Activated CD4-positive, alpha-beta T cell treated with anti-CD3 and anti-CD28 coated beads, Interleukin-2, amount 50 U/mL, for 1 hour (primary cell): ENCODE data around the gene JUND.

Source experiments
- DNase-seq: peaks from one replicate; pipeline ENCODE4 v3.0.0-alpha.2; 2020

JUND gene

GRCh38 chr19:18233224-18233825, 48.1 kb downstream of the JUND start:
- peak; percentile 47 for DNase-seq

- DNase-seq: no peak
Observed at GRCh38 chr19:18232540-18233223, 48.7 kb downstream of the JUND start.

DNA sequence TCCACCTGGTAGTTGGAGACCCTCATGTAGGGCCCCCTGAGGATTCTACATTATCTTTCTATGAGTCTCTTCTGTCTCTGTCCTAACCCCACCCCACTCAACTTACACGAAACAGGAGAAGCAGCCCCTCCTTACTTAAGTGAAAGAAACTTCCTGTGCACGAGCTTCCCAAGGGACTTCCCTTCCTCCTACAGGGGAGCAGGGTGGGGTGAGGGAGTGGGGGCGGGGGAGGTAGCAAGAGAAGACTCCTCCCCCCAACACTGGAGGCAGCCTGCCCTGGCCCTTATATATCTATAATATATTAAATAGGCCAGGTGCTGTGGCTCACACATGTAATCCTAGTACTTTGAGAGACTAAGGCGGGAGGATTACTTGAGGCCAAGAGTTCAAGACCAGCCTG, 49.6 kb downstream of the JUND start:
- no peak for DNase-seq

- DNase-seq: no peak
Observed at GRCh38 chr19:18230941-18231734, 50.3 kb downstream of the JUND start.

DNA sequence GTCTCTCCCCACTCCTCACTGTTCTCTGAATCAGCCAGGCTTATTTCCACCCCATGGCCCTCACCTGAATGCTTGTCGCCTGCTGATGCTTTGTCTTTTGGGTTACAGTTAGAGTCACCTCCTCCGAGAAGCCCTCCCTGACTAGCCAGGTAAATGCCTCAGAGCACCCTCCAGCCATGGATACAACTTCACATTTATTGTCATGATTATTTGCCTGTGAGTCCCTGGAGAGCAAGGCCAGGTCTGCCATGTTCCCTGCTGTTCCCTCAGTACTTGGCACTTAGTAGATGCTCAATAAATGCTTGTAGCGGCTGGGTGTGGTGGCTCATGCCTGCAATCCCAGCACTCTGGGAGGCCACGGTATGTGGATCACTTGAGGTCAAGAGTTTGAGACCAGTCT, 51.5 kb downstream of the JUND start:
- DNase-seq: no peak
